ENCODE measurements around the gene DPP10.

- TF ChIP-seq CTCF (conservative IDR thresholded peaks at IDR 0.05; ENCODE audit: low read length) = no peak
- no peak for TF ChIP-seq EZH2phosphoT487 (IDR thresholded peaks at IDR 0.05; ENCODE audit: borderline replicate concordance)
Measured at GRCh38 chr2:115169814-115170213, 727.4 kb downstream of the DPP10 start.
